Activated CD4-positive, alpha-beta T cell treated with anti-CD3 and anti-CD28 coated beads for 48 hours (primary cell): Measurements from ENCODE around the gene HRH1.

Experiments
- DNase-seq: peaks from one replicate; pipeline ENCODE4 v3.0.0-alpha.2; 2020

The HRH1 gene

DNA sequence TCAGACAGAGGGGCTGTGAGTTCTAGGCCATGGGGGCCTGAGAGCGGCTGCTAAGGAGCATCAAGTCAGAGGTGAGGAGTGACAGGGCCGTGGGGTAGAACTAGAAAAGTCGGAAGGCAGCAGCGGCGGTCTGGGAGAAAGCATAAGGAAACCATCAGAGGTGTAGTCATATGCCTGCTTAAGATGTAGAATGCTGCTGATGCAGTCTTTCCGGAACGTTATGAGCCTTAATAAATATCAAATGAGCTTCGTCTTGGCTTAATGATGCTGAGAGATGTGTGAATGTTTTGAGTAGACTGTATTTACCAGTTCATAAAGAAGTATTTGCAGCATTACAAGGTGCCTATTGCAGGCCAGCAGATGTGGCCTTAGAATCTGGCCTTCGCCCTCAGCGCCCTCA is 133.1 kb downstream of the HRH1 start:
- no peak for DNase-seq

DNA sequence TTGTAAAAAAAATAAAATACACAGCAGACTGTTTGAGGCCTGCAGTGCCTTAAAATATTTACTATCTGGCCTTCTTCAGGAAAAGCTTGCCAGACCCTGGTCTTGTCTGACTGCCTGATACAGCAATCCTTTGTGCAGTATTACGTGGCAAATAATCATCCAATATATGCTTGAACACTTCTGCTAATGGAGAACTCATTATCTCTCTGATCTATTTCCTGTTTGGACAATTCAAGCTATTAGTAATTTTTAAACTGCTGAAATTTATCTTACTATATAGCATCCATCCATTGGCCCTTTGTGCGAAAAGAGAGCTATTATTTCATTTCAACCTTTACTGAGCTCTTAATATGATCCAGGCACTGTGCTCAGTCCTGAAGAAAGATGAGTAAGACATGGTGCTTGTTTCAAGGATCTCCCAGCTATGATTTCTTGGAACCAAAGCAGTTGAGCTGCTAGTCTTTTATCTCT is 133.8 kb downstream of the HRH1 start:
- no peak for DNase-seq

DNA sequence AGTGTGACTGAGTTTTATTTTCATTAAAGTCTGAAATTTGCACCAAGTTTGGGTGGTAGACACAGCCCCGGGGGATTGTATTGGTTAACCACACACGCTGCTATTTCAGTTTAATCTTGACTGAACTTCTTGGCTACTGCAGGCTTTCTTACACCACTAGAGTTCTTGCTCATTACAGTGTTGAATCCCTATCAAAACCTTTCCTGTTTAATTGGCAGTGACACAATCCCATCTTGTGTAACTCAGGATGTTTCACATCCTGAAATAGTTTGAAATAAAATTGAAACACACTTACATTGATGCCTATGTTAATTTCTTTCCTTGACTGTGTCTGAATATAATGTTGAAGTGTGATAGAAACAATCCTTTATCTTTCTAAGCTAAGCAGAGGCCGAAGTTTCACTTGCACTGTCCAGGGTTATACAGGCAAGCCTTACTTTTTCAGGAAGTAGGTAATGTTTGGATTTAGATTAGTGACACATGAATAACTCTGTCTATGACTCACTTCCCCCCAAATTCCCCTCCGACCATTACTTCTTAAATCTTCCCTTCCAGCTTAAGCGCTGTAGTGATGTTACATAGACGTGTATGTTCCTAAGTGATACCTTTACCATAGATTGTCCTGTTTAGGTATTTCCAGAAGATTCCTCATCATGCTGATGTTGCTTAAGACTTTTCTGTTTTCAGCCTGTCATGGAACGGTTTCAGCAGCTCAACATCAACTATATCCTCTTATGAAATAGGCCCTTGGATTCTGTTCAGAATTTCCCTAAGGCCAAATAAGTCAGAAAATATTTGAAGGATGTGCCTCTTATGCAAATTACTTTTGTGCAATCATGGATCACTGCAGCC is 134.7 kb downstream of the HRH1 start:
- DNase-seq, result no peak

- DNase-seq, result no peak
These were observed 135.6 kb downstream of the HRH1 start for GRCh38 chr3:11289864-11290263.

GRCh38 chr3:11290743-11291680 is 136.7 kb downstream of the HRH1 start:
- peak; percentile 37 for DNase-seq

DNA sequence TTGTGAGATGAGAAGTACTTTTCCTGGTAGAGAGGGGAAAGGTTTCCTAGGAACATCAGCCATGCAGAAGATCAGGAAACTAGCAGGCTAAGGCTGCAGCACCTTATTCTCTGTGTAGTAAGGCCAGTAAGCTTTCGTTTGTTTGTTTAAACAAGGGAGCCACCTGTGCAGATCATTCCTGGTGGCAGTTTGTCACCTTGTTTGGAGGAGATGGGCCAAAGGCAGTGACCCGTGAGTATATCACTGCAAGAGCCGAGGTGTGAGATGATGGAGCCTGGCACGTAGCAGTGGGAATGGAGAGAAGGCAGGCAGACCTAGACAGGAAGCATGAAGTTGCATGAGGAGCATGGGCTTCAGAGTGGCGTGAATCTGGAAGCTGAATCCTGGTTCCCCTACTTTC is 137.5 kb downstream of the HRH1 start:
- DNase-seq, result no peak

- no peak for DNase-seq
These were observed 142.8 kb downstream of the HRH1 start for GRCh38 chr3:11297126-11297525.

GRCh38 chr3:11300970-11301369 is 146.7 kb downstream of the HRH1 start:
- no peak for DNase-seq

- no peak for DNase-seq
These were observed 148.2 kb downstream of the HRH1 start for GRCh38 chr3:11302444-11302843.

DNA sequence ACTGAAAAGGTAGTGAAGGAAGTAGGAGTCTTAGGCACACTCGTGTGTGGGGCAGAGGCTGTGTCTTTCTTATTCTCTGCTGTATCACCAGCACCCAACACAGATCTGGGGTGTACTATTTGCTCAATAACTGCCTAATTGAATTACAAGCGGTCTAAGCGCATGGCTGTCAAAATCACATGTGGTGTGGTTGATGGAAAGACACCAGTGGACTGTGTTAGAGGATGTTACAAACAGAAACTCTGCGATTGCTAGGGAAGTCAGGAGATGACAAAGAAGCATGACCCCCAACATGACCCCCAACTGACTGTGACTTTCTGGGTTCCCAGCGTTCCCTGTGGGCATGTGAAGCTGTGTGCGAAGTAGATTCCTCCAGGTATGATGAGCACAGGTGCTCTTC is 149.9 kb downstream of the HRH1 start:
- no peak for DNase-seq

GRCh38 chr3:11305509-11305908 is 151.2 kb downstream of the HRH1 start:
- no peak for DNase-seq

GRCh38 chr3:11306817-11307589 is 152.7 kb downstream of the HRH1 start:
- DNase-seq, result peak; percentile 58

DNA sequence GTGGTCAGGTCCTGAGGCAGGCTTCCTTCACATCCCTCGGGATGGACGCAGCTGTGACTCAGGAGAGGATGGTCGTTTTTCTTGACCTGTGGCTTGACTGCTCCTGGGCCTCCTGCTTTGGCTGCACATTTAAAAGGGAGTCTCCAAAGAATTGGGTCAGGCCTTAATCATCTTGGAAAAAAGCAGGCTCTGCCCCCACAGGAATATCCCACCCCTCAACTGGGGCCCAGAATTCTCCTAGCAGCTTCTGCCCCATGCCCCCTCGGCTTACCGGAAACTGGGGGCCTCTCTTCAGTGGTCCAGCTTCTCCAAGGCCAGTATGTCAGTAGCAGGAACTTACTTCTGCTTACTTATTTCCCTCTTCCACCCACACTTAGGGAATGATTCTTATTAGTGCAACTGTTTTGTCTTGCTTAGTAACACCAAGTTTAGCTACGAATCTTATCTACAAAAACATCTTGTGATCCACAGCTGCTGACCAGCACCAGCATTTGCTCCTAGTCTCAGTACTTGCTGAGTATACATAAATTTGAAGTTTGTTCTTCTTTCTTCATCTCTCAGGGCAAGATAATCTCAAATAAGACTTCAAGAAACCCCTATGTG is 153.6 kb downstream of the HRH1 start:
- DNase-seq, result no peak

- no peak for DNase-seq
These were observed 156.0 kb downstream of the HRH1 start for GRCh38 chr3:11310258-11310657.

GRCh38 chr3:11312166-11312565 is 157.9 kb downstream of the HRH1 start:
- no peak for DNase-seq
